HCEC 1CT (cell line): ENCODE measurements around the gene SLC2A8.

Source experiments
- DNase-seq: peaks from one replicate; pipeline ENCODE4 v3.0.0-alpha.2; 2017

Gene SLC2A8

GRCh38 chr9:127384016-127384730 is 12.8 kb upstream of the SLC2A8 start:
- no peak for DNase-seq

GRCh38 chr9:127384901-127385300 is 12.1 kb upstream of the SLC2A8 start:
- DNase-seq: no peak

- no peak for DNase-seq
Measured at GRCh38 chr9:127386249-127386648, 10.7 kb upstream of the SLC2A8 start.

GRCh38 chr9:127386981-127387380 is 10.0 kb upstream of the SLC2A8 start:
- no peak for DNase-seq

GRCh38 chr9:127388037-127388855 is 8.7 kb upstream of the SLC2A8 start:
- peak; percentile 95 for DNase-seq

GRCh38 chr9:127388856-127389238 is 8.1 kb upstream of the SLC2A8 start:
- no peak for DNase-seq

GRCh38 chr9:127389381-127390247 is 7.4 kb upstream of the SLC2A8 start:
- no peak for DNase-seq

GRCh38 chr9:127390248-127390545 is 6.8 kb upstream of the SLC2A8 start:
- no peak for DNase-seq

- DNase-seq: no peak
Measured at GRCh38 chr9:127390563-127390962, 6.4 kb upstream of the SLC2A8 start.

- DNase-seq: no peak
Measured at GRCh38 chr9:127392166-127392565, 4.8 kb upstream of the SLC2A8 start.

- DNase-seq: no peak
Measured at GRCh38 chr9:127392976-127393375, 4.0 kb upstream of the SLC2A8 start.

GRCh38 chr9:127393645-127394044 is 3.3 kb upstream of the SLC2A8 start:
- DNase-seq: peak; percentile 36

GRCh38 chr9:127395497-127396252 is 1.3 kb upstream of the SLC2A8 start:
- DNase-seq: no peak

GRCh38 chr9:127396253-127396807 is 639 bp upstream of the SLC2A8 start:
- no peak for DNase-seq

GRCh38 chr9:127397646-127398274 is 791 bp downstream of the SLC2A8 start:
- DNase-seq: no peak

- no peak for DNase-seq
Measured at GRCh38 chr9:127398275-127398647, 1.3 kb downstream of the SLC2A8 start.

GRCh38 chr9:127398715-127399400 is 1.9 kb downstream of the SLC2A8 start:
- DNase-seq: no peak

GRCh38 chr9:127399736-127400269 is 2.8 kb downstream of the SLC2A8 start:
- no peak for DNase-seq

GRCh38 chr9:127402401-127403090 is 5.6 kb downstream of the SLC2A8 start:
- no peak for DNase-seq

GRCh38 chr9:127403507-127404192 is 6.7 kb downstream of the SLC2A8 start:
- no peak for DNase-seq
